PC-9 (cell line): ENCODE results near the gene PCSK5. TPM values are rescaled to one million over a fixed set of nuclear protein-coding genes. Genes with fewer than 3 reads are reported as not detected.

Experiments used
- BruUV-seq: library from RNA; stranded (reverse); fragments of 400-500 nt; replicated peaks from 2 replicates; lab custom pipeline; 2021; lab: Mats Ljungman, UMichigan
- CTCF ChIA-PET: fragments of 300-600 bp; sonication (Branson Sonifier 250); formaldehyde crosslinking; loops from one replicate; lab custom pipeline; 2022; ENCODE audit warnings: antibody characterized with exemption; lab: Charles Lee
- POLR2A ChIA-PET: fragments of 300-600 bp; sonication (Branson Sonifier 250); formaldehyde crosslinking; loops from one replicate; lab custom pipeline; 2022; ENCODE audit warnings: antibody characterized with exemption; ENCODE audit not compliant: unreplicated experiment; lab: Charles Lee
- DNase-seq, 2 experiments: peaks; one replicate each; pipeline versions ENCODE4 v3.0.0 to v3.0.0-alpha.2; 2015 to 2022; ENCODE audit warnings: mixed read lengths in 1 of 2
- H2AFZ ChIP-seq: fragments of 200-600 bp; sonication (generic); 2 replicates; pipeline ENCODE4 v1.8.1; 2017; ENCODE audit warnings: antibody characterized with exemption
- H3F3A ChIP-seq: fragments of 200-600 bp; sonication (generic); 2 replicates; pipeline ENCODE4 v1.8.1; 2017; ENCODE audit warnings: antibody characterized with exemption, mild to moderate bottlenecking, low read depth; ENCODE audit not compliant: insufficient read depth
- H3K27ac ChIP-seq: fragments of 200-600 bp; sonication (generic); 2 replicates; pipeline ENCODE4 v1.6.1; 2016; ENCODE audit warnings: mixed run types
- H3K27me3 ChIP-seq: fragments of 200-600 bp; sonication (generic); 2 replicates; pipeline ENCODE4 v1.6.1; 2016; ENCODE audit warnings: low read depth, mixed run types; ENCODE audit not compliant: insufficient read depth
- H3K36me3 ChIP-seq: fragments of 200-600 bp; sonication (generic); 2 replicates; pipeline ENCODE4 v1.6.1; 2016; ENCODE audit warnings: low read depth, mixed run types
- H3K4me1 ChIP-seq: fragments of 200-600 bp; sonication (generic); replicated peaks from 2 replicates; pipeline ENCODE4 v1.6.1; 2016; ENCODE audit warnings: mixed run types; ENCODE audit not compliant: insufficient read depth
- H3K4me2 ChIP-seq: fragments of 200-600 bp; sonication (generic); 2 replicates; pipeline ENCODE4 v1.6.1; 2017; ENCODE audit warnings: mixed run types
- H3K4me3 ChIP-seq: fragments of 200-600 bp; sonication (generic); 2 replicates; pipeline ENCODE4 v1.6.1; 2016; ENCODE audit warnings: mixed run types
- H3K79me2 ChIP-seq: fragments of 200-600 bp; sonication (generic); 2 replicates; pipeline ENCODE4 v1.6.1; 2017; ENCODE audit warnings: low read depth, mixed run types
- H3K9me2 ChIP-seq: fragments of 200-600 bp; sonication (generic); 2 replicates; pipeline ENCODE4 v1.8.1; 2017; ENCODE audit warnings: mild to moderate bottlenecking; ENCODE audit not compliant: insufficient read depth
- H3K9me3 ChIP-seq: fragments of 200-600 bp; sonication (generic); 2 replicates; pipeline ENCODE4 v1.8.1; 2016; ENCODE audit warnings: low read depth; ENCODE audit not compliant: insufficient read depth
- H4K20me1 ChIP-seq: fragments of 200-600 bp; sonication (generic); 2 replicates; pipeline ENCODE4 v1.8.1; 2017; ENCODE audit not compliant: insufficient read depth
- EZH2 ChIP-seq: fragments of 200-600 bp; sonication (generic); IDR thresholded peaks from 2 replicates; pipeline ENCODE4 v1.8.0; 2017; ENCODE audit warnings: antibody characterized with exemption, low read depth
- intact Hi-C: fragments of 100-400 bp; cut with micrococcal nuclease; formaldehyde crosslinking; loops from one replicate; pipeline ENCODE4 v1.10.0; 2022; ENCODE audit not compliant: unreplicated experiment
- total RNA-seq: library from RNA; stranded (reverse); gene quantifications from 2 replicates; pipeline ENCODE4 v1.2.3, GENCODE V29; 2021
- TF ChIP-seq, protein P1 (sequence below): fragments of 200-600 bp; sonication (generic); conservative IDR thresholded peaks from 2 replicates; pipeline ENCODE4 v1.6.1; 2017; ENCODE audit warnings: mixed run types, antibody characterized with exemption, mild to moderate bottlenecking, moderate library complexity

Gene PCSK5
- total RNA-seq, 1 experiment from 2014 or later = 8.2 TPM

DNA sequence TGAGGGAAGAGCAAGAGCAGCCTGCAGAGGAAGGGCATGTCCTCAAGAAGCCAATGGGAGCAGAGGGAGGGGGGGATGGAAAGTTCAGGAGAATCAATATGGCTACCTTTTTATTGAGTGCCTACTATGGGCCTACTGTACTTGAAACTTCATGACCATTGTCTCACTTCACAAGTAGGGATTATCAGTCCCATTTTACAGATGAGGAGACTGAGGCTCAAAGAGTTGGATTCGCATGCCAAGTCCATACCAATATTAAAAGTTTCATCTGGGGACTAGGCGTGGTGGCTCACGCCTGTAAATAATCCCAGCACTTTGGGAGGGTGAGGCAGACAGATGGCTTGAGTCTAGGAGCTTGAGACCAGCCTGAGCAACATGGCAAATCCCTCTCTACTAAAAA lies 463.7 kb downstream of the PCSK5 start:
- POLR2A ChIA-PET = no interaction called here
- H3K27ac ChIP-seq = no peak overlapping the region
- CTCF ChIA-PET = interaction anchor here (0.6 kb wide), 1 partner anchor 67 kb away, joined by 3 read pairs; no protein-coding TSS in a partner anchor
- H3K4me1 ChIP-seq = peaks cover 21% of the 10 kb centered on the region
- H3K27me3 ChIP-seq = no peaks in the 10 kb centered on the region
- H2AFZ ChIP-seq = no peak overlapping the region
- intact Hi-C loops = no loop called here
- no peaks in the 10 kb centered on the region for H3K36me3 ChIP-seq
- H3K4me2 ChIP-seq = no peak overlapping the region
- H3K9me3 ChIP-seq = no peaks in the 10 kb centered on the region
- no peaks in the 10 kb centered on the region for H3K9me2 ChIP-seq
- no peaks in the 10 kb centered on the region for H4K20me1 ChIP-seq
- DNase-seq = no peak
- peaks cover 8% of the 10 kb centered on the region; the same call in 1 of the 2 replicates for H3F3A ChIP-seq
- BruUV-seq = no TSS peak
- TF ChIP-seq EZH2 = no peak
- TF ChIP-seq, protein P1, sequence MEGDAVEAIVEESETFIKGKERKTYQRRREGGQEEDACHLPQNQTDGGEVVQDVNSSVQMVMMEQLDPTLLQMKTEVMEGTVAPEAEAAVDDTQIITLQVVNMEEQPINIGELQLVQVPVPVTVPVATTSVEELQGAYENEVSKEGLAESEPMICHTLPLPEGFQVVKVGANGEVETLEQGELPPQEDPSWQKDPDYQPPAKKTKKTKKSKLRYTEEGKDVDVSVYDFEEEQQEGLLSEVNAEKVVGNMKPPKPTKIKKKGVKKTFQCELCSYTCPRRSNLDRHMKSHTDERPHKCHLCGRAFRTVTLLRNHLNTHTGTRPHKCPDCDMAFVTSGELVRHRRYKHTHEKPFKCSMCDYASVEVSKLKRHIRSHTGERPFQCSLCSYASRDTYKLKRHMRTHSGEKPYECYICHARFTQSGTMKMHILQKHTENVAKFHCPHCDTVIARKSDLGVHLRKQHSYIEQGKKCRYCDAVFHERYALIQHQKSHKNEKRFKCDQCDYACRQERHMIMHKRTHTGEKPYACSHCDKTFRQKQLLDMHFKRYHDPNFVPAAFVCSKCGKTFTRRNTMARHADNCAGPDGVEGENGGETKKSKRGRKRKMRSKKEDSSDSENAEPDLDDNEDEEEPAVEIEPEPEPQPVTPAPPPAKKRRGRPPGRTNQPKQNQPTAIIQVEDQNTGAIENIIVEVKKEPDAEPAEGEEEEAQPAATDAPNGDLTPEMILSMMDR = no peak
- no peaks in the 10 kb centered on the region for H3K79me2 ChIP-seq
- H3K4me3 ChIP-seq = no peak overlapping the region

- no peak for DNase-seq
- Histone ChIP-seq H3K27me3 (no peaks in the 10 kb centered on the region), H3K9me2 (no peaks in the 10 kb centered on the region), H3K4me3 (no peak overlapping the region), H3K9me3 (no peaks in the 10 kb centered on the region), H3K36me3 (no peaks in the 10 kb centered on the region), H3K4me1 (peaks cover 21% of the 10 kb centered on the region), H2AFZ (no peak overlapping the region), H4K20me1 (no peaks in the 10 kb centered on the region), H3K4me2 (no peak overlapping the region), H3K79me2 (no peaks in the 10 kb centered on the region), H3F3A (peaks cover 8% of the 10 kb centered on the region; the same call in 1 of the 2 replicates), H3K27ac (no peak overlapping the region)
- BruUV-seq = no TSS peak
- TF ChIP-seq, protein P1 = no peak
- no peak for TF ChIP-seq EZH2
- intact Hi-C loops = no loop called here
- POLR2A ChIA-PET = interaction anchor here (0.7 kb wide), 1 partner anchor 198 kb away, joined by 9 read pairs; no protein-coding TSS in a partner anchor
- CTCF ChIA-PET = no interaction called here
Observed at GRCh38 chr9:76355886-76356285, 465.4 kb downstream of the PCSK5 start.

DNA sequence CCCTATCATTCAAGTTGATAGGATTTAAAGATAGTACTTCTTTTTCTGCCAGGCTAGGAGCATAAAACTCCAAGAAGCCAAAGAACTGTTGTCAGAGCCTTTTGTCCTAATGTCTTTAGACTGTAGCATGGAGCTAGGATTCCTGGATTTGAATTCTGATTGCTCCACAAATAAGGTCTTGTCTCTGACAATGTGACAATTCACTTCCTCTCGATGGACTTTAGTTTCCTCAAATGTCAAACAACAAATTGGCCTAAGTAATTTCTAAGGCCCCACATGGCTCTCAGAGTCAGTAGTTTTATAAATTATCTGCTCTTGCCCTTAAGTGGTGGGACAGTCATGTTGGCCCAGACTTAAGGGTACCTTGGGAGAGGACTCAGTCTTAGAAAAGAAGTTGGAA lies 467.1 kb downstream of the PCSK5 start:
- intact Hi-C loops = no loop called here
- Histone ChIP-seq H3K9me2 (no peaks in the 10 kb centered on the region), H3K79me2 (no peaks in the 10 kb centered on the region), H3F3A (no peaks in the 10 kb centered on the region), H2AFZ (no peak overlapping the region), H3K4me1 (peaks cover 12% of the 10 kb centered on the region), H3K36me3 (no peaks in the 10 kb centered on the region), H3K27me3 (no peaks in the 10 kb centered on the region), H4K20me1 (no peaks in the 10 kb centered on the region), H3K27ac (no peak overlapping the region), H3K4me3 (no peak overlapping the region), H3K9me3 (no peaks in the 10 kb centered on the region), H3K4me2 (no peak overlapping the region)
- POLR2A ChIA-PET = no interaction called here
- DNase-seq = no peak
- BruUV-seq = no TSS peak
- CTCF ChIA-PET = no interaction called here
- TF ChIP-seq, protein P1 = no peak
- no peak for TF ChIP-seq EZH2
